ENCODE measurements around the gene SSTR5.
"Not testable (repeated sequence)": the region's sequence is repeated elsewhere in the genome, so short reads cannot be mapped to it uniquely, and the experiment has no call there.

Gene SSTR5

GRCh38 chr16:1076801-1077576, 4.4 kb downstream of the SSTR5 start:
- no peak for DNase-seq

GRCh38 chr16:1077877-1078578, 5.5 kb downstream of the SSTR5 start:
- no peak for DNase-seq

DNA sequence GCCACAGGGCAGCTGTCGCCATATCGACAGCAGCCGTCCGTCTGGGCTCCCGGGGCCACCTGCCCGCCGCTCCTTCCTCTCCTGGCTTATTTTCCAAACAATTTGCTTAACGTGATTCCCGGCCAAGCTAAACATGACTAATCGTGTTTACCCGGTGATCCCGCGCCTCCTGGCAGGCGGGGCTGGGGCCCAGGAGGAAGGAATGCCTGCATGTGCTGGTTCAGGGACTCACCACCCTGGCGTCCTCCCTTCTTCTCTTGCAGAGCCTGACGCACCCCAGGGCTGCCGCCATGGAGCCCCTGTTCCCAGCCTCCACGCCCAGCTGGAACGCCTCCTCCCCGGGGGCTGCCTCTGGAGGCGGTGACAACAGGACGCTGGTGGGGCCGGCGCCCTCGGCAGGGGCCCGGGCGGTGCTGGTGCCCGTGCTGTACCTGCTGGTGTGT, 6.1 kb downstream of the SSTR5 start:
- no peak for DNase-seq

- no peak for DNase-seq
These were observed 6.8 kb downstream of the SSTR5 start for GRCh38 chr16:1079341-1079740.

GRCh38 chr16:1079786-1080525, 7.4 kb downstream of the SSTR5 start:
- no peak for DNase-seq

DNA sequence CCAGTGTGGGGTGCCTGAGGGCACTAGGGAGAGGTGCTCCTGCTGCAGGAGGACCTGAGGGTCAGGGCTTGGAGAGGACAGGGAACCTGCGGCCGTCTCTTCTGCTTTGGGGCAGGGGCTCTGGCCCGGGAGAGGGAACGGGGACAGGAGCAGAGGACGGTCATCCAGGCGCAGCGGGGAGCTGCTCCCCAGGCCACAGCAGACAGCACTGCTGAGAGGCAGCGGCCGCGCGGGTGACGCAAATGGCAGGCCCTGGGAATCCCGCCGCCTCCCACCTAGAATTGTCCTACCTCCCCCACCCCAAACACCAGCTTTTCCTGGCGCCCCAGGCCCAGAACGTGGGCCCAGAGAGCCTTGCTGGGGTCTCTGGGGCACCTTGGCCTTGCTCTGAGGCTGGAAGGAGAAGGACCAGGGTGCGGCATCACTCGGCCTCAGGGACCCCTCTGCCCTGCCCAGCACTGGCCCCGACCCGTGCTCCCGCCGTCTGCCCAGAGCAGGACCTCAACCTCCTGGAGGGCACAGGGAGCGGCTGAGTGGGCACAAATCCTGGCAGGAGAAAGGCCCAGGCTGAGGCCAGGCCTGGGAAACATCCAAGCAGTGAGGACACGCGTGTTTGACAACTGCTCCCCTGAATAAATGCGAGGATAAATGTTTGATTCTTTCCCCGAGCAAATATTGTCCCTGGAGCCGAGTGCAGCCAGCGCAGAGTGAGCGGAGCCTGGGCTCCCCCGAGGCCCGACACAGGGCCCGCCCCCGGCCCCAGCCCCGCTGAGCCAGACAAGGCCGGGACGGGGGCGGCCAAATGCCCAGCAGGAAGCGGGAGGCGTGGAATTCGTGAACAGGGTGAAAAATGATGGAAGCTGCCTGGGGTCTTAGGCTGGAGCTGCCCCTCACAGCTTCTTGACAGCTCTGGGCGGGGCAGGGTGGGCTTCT, 8.5 kb downstream of the SSTR5 start:
- DNase-seq, result no peak

GRCh38 chr16:1081734-1082265, 9.3 kb downstream of the SSTR5 start:
- no peak for DNase-seq

- DNase-seq, result no peak
These were observed 9.9 kb downstream of the SSTR5 start for GRCh38 chr16:1082266-1082951.

- no peak for DNase-seq
These were observed 10.6 kb downstream of the SSTR5 start for GRCh38 chr16:1082952-1083675.

DNA sequence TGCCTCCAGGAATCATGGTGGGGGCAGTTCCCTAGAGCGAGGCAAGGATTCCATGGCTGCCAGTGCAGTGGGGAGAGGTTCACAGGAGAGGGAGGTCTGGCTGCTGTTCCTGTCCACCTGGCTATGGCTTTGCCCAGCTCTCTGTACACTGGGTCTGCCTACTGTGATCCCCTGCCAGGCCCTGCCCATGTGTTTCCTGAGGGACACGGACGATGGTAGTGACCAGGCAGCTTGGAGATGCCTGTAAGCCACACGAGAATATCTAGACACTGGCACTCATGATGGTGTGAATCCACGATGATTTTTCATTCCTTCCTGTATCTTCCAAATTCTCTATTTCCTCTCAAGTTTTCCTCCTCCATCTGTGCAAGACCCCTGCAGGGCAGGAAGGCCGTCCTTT, 12.4 kb downstream of the SSTR5 start:
- no peak for DNase-seq

- not testable (repeated sequence) for DNase-seq
These were observed 13.9 kb downstream of the SSTR5 start for GRCh38 chr16:1086443-1086842.

GRCh38 chr16:1088295-1089170, 16.0 kb downstream of the SSTR5 start:
- DNase-seq, result no peak

- DNase-seq, result no peak
These were observed 16.9 kb downstream of the SSTR5 start for GRCh38 chr16:1089439-1089821.

DNA sequence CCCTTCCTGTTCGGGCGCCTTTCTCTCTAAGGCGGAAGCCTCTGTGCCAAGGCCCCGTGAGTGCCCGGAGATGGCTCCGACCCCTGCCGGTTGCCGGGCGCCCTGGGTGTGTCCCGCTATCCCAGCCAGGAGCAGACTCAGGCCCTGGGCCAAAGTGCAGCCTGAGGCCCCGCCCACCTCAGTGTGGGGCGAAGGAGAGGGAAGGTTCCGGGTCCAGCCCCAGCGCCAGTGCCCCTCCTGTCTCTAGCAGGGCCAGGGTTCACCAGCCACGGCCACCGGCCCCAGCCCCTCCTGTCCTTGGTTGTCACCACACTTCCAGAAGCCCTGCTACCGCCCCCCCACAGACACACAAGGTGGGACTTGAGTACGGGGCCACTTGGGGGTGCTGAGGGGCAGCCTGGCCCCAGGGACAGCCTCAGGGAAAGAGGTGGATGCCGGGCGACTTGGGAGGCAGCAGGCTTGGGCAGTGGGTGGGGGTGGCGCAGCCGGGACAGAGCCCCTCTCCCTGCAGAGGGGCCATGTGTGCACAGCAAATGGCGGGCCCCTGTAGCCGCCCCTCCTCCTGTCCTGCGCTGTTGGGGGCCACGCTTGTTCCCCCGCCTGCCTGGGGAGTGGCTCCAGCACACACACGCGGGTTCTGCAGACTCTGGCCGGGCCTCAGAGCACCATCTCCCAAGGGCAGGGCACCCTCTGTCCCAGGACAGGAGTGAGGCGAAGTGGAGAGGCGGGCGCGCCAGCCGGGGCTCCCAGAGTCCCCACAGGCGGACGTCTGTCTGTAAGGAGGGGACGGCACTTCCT, 17.5 kb downstream of the SSTR5 start:
- DNase-seq, result no peak

GRCh38 chr16:1090620-1091587, 18.4 kb downstream of the SSTR5 start:
- DNase-seq, result no peak

- DNase-seq, result no peak
These were observed 19.5 kb downstream of the SSTR5 start for GRCh38 chr16:1091992-1092552.

DNA sequence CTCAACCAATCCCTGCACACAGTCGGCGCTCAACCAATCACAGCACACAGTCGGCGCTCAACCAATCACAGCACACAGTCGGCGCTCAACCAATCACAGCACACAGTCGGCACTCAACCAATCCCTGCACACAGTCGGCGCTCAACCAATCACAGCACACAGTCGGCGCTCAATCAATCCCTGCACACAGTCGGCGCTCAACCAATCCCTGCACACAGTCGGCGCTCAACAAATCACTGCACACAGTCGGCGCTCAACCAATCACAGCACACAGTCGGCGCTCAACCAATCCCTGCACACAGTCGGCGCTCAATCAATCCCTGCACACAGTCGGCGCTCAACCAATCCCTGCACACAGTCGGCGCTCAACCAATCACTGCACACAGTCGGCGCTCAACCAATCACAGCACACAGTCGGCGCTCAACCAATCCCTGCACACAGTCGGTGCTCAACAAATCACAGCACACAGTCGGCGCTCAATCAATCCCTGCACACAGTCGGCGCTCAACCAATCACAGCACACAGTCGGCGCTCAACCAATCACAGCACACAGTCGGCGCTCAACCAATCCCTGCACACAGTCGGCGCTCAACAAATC, 20.2 kb downstream of the SSTR5 start:
- DNase-seq, result not testable (repeated sequence)

Measured in NCI-H187 treated with DMSO at 0.1 percent for 48 hours (cell line).